Measurements from ENCODE around the gene C3orf22.
"Not testable (repeated sequence)": the region's sequence is repeated elsewhere in the genome, so short reads cannot be mapped to it uniquely, and the experiment has no call there.

The C3orf22 gene

GRCh38 chr3:126536126-126536525 lies 22.6 kb downstream of the C3orf22 start:
- H3K79me2 ChIP-seq (ENCODE audit: insufficient read depth, low read length): no peaks in the 10 kb centered on the region
- H3K4me2 ChIP-seq (ENCODE audit: low read depth, low read length, poor library complexity, severe bottlenecking): no peak overlapping the region
- H3K36me3 ChIP-seq (ENCODE audit: insufficient read depth, low read length): no peaks in the 10 kb centered on the region
- H3K9me2 ChIP-seq (replicated peaks; ENCODE audit: low read depth, low read length): no peaks in the 10 kb centered on the region
- H3K4me1 ChIP-seq (ENCODE audit: insufficient read depth, low read length, poor library complexity, severe bottlenecking): peaks cover 52% of the 10 kb centered on the region
- TF ChIP-seq EZH2phosphoT487 (IDR thresholded peaks at IDR 0.05; ENCODE audit: borderline replicate concordance): no peak
- TF ChIP-seq CTCF (conservative IDR thresholded peaks at IDR 0.05; ENCODE audit: low read length): no peak
- no peaks in the 10 kb centered on the region for H3K27me3 ChIP-seq (ENCODE audit: insufficient read depth, low read length, poor library complexity, severe bottlenecking)
- H3F3A ChIP-seq (ENCODE audit: low read depth): peaks cover 6% of the 10 kb centered on the region; the same call in 1 of the 2 replicates
- no peaks in the 10 kb centered on the region for H4K20me1 ChIP-seq (ENCODE audit: insufficient read depth, low read length, poor library complexity, severe bottlenecking)
- no peak overlapping the region for H3K9ac ChIP-seq (ENCODE audit: low read depth, low read length, poor library complexity, severe bottlenecking)
- no peak overlapping the region for H3K4me3 ChIP-seq (ENCODE audit: low read length, poor library complexity, severe bottlenecking)
- no peaks in the 10 kb centered on the region for H3K9me3 ChIP-seq (ENCODE audit: insufficient read depth, low read depth, low read length)
- no peak overlapping the region for H2AFZ ChIP-seq (ENCODE audit: low read length)

- no peaks in the 10 kb centered on the region for H3K9me3 ChIP-seq (ENCODE audit: insufficient read depth, low read depth, low read length)
- no peak overlapping the region for H3K4me3 ChIP-seq (ENCODE audit: low read length, poor library complexity, severe bottlenecking)
- peaks cover 6% of the 10 kb centered on the region; the same call in 1 of the 2 replicates for H3F3A ChIP-seq (ENCODE audit: low read depth)
- H2AFZ ChIP-seq (ENCODE audit: low read length): no peak overlapping the region
- TF ChIP-seq EZH2phosphoT487 (IDR thresholded peaks at IDR 0.05; ENCODE audit: borderline replicate concordance) (no peak), CTCF (conservative IDR thresholded peaks at IDR 0.05; ENCODE audit: low read length) (no peak)
- H3K9me2 ChIP-seq (replicated peaks; ENCODE audit: low read depth, low read length): no peaks in the 10 kb centered on the region
- H3K79me2 ChIP-seq (ENCODE audit: insufficient read depth, low read length): no peaks in the 10 kb centered on the region
- no peak overlapping the region for H3K4me2 ChIP-seq (ENCODE audit: low read depth, low read length, poor library complexity, severe bottlenecking)
- H3K4me1 ChIP-seq (ENCODE audit: insufficient read depth, low read length, poor library complexity, severe bottlenecking): peaks cover 52% of the 10 kb centered on the region
- H4K20me1 ChIP-seq (ENCODE audit: insufficient read depth, low read length, poor library complexity, severe bottlenecking): no peaks in the 10 kb centered on the region
- H3K9ac ChIP-seq (ENCODE audit: low read depth, low read length, poor library complexity, severe bottlenecking): no peak overlapping the region
- no peaks in the 10 kb centered on the region for H3K27me3 ChIP-seq (ENCODE audit: insufficient read depth, low read length, poor library complexity, severe bottlenecking)
- no peaks in the 10 kb centered on the region for H3K36me3 ChIP-seq (ENCODE audit: insufficient read depth, low read length)
These were observed 23.1 kb downstream of the C3orf22 start for GRCh38 chr3:126535636-126536035.

- H3K4me2 ChIP-seq (ENCODE audit: low read depth, low read length, poor library complexity, severe bottlenecking); H3K79me2 ChIP-seq (ENCODE audit: insufficient read depth, low read length); H3K27me3 ChIP-seq (ENCODE audit: insufficient read depth, low read length, poor library complexity, severe bottlenecking); H3K9ac ChIP-seq (ENCODE audit: low read depth, low read length, poor library complexity, severe bottlenecking); H4K20me1 ChIP-seq (ENCODE audit: insufficient read depth, low read length, poor library complexity, severe bottlenecking); H3F3A ChIP-seq (ENCODE audit: low read depth); H3K36me3 ChIP-seq (ENCODE audit: insufficient read depth, low read length); H3K9me2 ChIP-seq (replicated peaks; ENCODE audit: low read depth, low read length); H2AFZ ChIP-seq (ENCODE audit: low read length); H3K4me3 ChIP-seq (ENCODE audit: low read length, poor library complexity, severe bottlenecking); H3K9me3 ChIP-seq (ENCODE audit: insufficient read depth, low read depth, low read length): not testable (repeated sequence)
- peaks cover 49% of the 10 kb centered on the region for H3K4me1 ChIP-seq (ENCODE audit: insufficient read depth, low read length, poor library complexity, severe bottlenecking)
These were observed 24.0 kb downstream of the C3orf22 start for GRCh38 chr3:126534716-126535115.

- no peaks in the 10 kb centered on the region for H3F3A ChIP-seq (ENCODE audit: low read depth)
- H3K9me2 ChIP-seq (replicated peaks; ENCODE audit: low read depth, low read length): no peaks in the 10 kb centered on the region
- no peak overlapping the region for H2AFZ ChIP-seq (ENCODE audit: low read length)
- H3K4me1 ChIP-seq (ENCODE audit: insufficient read depth, low read length, poor library complexity, severe bottlenecking): peaks cover 60% of the 10 kb centered on the region
- H3K9ac ChIP-seq (ENCODE audit: low read depth, low read length, poor library complexity, severe bottlenecking): no peak overlapping the region
- H4K20me1 ChIP-seq (ENCODE audit: insufficient read depth, low read length, poor library complexity, severe bottlenecking): no peaks in the 10 kb centered on the region
- no peaks in the 10 kb centered on the region for H3K79me2 ChIP-seq (ENCODE audit: insufficient read depth, low read length)
- H3K4me2 ChIP-seq (ENCODE audit: low read depth, low read length, poor library complexity, severe bottlenecking): no peak overlapping the region
- H3K36me3 ChIP-seq (ENCODE audit: insufficient read depth, low read length): no peaks in the 10 kb centered on the region
- no peak overlapping the region for H3K4me3 ChIP-seq (ENCODE audit: low read length, poor library complexity, severe bottlenecking)
- no peaks in the 10 kb centered on the region for H3K9me3 ChIP-seq (ENCODE audit: insufficient read depth, low read depth, low read length)
- TF ChIP-seq CTCF (conservative IDR thresholded peaks at IDR 0.05; ENCODE audit: low read length) (no peak), EZH2phosphoT487 (IDR thresholded peaks at IDR 0.05; ENCODE audit: borderline replicate concordance) (no peak)
- no peaks in the 10 kb centered on the region for H3K27me3 ChIP-seq (ENCODE audit: insufficient read depth, low read length, poor library complexity, severe bottlenecking)
These were observed 25.2 kb downstream of the C3orf22 start for GRCh38 chr3:126533506-126533905.

All from Loucy (cell line).